ENCODE measurements around the gene SNRPA. TPM values are rescaled to one million over a fixed set of nuclear protein-coding genes. Genes with fewer than 3 reads are reported as not detected.

The SNRPA gene
- total and polyA plus RNA-seq, 2 of the 13 experiments (the other 11 are each of a cell fraction or from before 2014, with no cell fraction given), result 59.6 to 162 TPM

DNA sequence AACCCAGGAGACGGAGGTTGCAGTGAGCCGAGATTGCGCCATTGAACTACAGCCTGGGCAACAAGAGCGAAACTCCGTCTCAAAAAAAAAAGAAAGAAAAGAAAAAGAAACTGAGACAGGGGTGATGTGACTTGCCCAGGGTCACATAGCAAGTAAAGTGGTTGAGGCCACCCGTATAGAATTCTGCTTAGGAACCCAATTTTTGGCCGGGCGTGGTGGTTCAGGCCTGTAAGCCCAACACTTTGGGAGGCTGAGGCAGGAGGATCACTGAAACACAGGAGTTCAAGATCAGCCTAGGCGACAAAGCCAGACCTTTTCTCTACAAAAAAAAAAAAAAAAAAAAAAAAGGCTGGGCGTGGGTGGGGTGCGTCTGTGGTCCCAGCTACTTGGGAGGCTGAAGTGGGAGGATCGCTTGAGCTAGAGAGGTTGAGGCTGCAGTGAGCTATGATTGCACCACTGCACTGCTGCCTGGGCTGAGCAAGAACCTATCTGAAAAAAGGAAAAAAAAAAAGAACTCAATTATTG, 1.3 kb downstream of the SNRPA start:
- WGBS (ENCODE audit: low lambda C conversion rate), result 46% methylated on average over 12 of the region's 12 CpGs
- no peak for FAIRE-seq
- intact Hi-C loops (cut with micrococcal nuclease; ENCODE audit: unreplicated experiment), result no loop called here
- Histone ChIP-seq H3K27ac (ENCODE audit: extremely low read length, insufficient read depth, low read length) (peak overlapping the region; percentile 95), H3K9me3 (ENCODE audit: low read length) (no peaks in the 10 kb centered on the region), H4K20me1 (ENCODE audit: insufficient read depth, low read length) (peaks cover 33% of the 10 kb centered on the region), H3K36me3 (replicated peaks in 1 of 2; ENCODE audit: control insufficient read depth in 1 of 2, insufficient read depth in 2 of 2, low read length in 2 of 2) (peaks cover 3 to 20% of the 10 kb centered on the region in 2 experiments; a peak in 4 of 5 replicates), H3K79me2 (ENCODE audit: insufficient read depth, low read length) (peaks cover 68% of the 10 kb centered on the region), H2AFZ (ENCODE audit: low read length) (no peak overlapping the region), H3K9ac (ENCODE audit: insufficient read depth, low read depth, low read length) (peak overlapping the region; percentile 96), H3K4me3 (replicated peaks in 1 of 3; ENCODE audit: insufficient read depth in 1 of 3, low read depth in 2 of 3, low read length in 3 of 3) (peak overlapping the region; percentile 73 to 89 (median 74)), H3K4me2 (ENCODE audit: low read depth, low read length) (peak overlapping the region; percentile 97), H3K4me1 (ENCODE audit: insufficient read depth, low read length) (peaks cover 76% of the 10 kb centered on the region), H3K27me3 (ENCODE audit: control insufficient read depth in 1 of 2, insufficient read depth in 2 of 2, low read length in 2 of 2) (no peaks in the 10 kb centered on the region; a peak in 1 of 5 replicates)
- ChIA-PET POLR2A (interaction anchor here (1.0 to 7.8 kb wide), 4 partner anchors 19 to 46 kb away, joined by 6 to 90 read pairs (median 14); partner anchors contain the start of genes COQ8B, EGLN2, ITPKC and RAB4B), CTCF (ENCODE audit: low intra/inter-chr PET ratio, low total read pairs) (no interaction called here)
- no peak for TF ChIP-seq ZNF34 (CRISPR knock-in tag; IDR thresholded peaks at IDR 0.05; ENCODE audit: borderline replicate concordance)
- no peak for TF ChIP-seq ZNF367 (CRISPR knock-in tag; IDR thresholded peaks at IDR 0.05; ENCODE audit: borderline replicate concordance)
- TF ChIP-seq, protein P1, sequence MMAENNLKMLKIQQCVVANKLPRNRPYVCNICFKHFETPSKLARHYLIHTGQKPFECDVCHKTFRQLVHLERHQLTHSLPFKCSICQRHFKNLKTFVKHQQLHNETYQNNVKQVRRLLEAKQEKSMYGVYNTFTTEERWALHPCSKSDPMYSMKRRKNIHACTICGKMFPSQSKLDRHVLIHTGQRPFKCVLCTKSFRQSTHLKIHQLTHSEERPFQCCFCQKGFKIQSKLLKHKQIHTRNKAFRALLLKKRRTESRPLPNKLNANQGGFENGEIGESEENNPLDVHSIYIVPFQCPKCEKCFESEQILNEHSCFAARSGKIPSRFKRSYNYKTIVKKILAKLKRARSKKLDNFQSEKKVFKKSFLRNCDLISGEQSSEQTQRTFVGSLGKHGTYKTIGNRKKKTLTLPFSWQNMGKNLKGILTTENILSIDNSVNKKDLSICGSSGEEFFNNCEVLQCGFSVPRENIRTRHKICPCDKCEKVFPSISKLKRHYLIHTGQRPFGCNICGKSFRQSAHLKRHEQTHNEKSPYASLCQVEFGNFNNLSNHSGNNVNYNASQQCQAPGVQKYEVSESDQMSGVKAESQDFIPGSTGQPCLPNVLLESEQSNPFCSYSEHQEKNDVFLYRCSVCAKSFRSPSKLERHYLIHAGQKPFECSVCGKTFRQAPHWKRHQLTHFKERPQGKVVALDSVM (CRISPR knock-in tag; IDR thresholded peaks at IDR 0.05), result peak; percentile 92
- in situ Hi-C loops (cut with HindIII; ENCODE audit: extremely low pct_ligation_motif_present, low pct_unique_long_range_greater_than_20kb), result loop anchor here (5.0 kb wide), 2 partner anchors 35 to 55 kb away; partner anchors contain the start of genes COQ8B and ITPKC
- no TSS peak for BruUV-seq (replicated peaks)
- ATAC-seq, result no peak
- no peak for DNase-seq (ENCODE audit: low spot score)

All from HepG2 (cell line).